Activated gamma-delta T cell treated with anti-CD3 and anti-CD28 coated beads, Interleukin-2, amount 50 U/mL, for 16 hours (primary cell): ENCODE results near the gene RNF126.

Source experiments
- DNase-seq: peaks from one replicate; pipeline ENCODE4 v3.0.0-alpha.2; 2020; ENCODE audit warnings: low read depth

RNF126 gene

DNA sequence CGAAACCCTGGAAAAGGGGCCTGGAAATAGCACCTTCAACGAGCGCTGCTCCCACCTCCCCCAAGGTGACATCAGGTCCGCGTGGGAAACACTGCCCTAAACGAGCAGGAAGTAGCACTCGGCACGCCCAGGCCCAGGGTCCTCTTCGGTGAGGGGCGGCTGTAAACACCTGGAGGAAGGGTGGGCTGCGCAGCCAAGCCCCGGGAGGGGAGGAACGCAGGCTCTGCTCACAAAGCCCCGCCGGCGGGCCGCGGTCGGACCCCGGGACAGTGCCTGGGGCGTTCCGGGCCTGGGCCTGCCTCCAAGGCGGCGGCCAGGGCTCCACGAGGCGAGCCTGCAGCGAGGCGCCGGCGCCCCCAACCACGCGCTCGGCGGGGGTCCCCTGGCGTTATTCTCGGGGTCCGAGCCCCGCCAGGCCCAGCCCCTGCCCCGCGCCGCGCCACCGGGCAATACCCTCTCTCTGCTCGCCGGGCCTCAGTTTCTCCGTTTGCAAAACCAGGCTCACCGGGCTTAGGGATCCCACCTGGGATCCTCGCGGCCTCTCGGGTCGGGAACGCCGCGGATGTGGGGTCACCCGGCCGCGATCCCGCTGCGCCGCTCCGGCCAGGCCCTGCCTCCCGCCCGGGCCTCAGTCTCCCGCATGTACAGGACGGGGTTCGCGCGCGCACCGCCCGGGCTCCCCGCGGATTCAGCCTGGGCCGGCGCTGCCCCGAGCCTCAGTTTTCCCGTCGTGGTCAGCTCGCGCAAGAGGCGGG is 630 bp downstream of the RNF126 start:
- peak; percentile 64 for DNase-seq

- peak; percentile 53 for DNase-seq
Measured at GRCh38 chr19:661427-662196, 1.4 kb downstream of the RNF126 start.

DNA sequence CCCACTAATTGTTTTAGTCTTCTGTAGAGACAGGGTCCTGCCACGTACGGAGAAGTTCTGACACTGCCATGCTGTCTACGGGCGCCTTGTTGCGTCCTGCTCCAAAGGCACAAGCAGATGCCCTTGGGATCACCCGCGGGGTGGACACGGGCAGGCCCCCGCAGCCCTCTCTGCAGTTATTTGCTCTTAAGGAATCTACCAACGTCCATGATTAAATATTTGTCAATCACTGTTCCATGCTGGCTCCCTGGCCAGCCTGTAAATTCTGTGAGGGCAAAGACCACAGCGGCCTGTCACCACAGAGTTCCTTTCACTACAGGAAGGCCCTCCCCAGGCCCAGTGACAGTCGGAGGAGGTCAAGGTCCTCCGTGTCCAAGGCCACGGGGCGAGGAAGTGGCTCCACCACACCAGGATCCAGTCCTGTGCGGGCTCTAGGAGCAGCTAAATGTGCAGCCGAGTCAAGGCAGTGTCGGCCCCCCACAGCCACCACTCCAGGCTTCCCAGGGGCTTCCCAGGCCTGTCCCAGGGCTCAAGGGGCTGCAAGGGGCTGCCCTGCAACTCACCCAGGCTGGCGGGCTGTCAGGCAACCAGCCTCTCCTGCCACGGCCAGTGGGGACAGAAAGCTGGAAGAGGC is 2.1 kb downstream of the RNF126 start:
- DNase-seq = no peak

DNA sequence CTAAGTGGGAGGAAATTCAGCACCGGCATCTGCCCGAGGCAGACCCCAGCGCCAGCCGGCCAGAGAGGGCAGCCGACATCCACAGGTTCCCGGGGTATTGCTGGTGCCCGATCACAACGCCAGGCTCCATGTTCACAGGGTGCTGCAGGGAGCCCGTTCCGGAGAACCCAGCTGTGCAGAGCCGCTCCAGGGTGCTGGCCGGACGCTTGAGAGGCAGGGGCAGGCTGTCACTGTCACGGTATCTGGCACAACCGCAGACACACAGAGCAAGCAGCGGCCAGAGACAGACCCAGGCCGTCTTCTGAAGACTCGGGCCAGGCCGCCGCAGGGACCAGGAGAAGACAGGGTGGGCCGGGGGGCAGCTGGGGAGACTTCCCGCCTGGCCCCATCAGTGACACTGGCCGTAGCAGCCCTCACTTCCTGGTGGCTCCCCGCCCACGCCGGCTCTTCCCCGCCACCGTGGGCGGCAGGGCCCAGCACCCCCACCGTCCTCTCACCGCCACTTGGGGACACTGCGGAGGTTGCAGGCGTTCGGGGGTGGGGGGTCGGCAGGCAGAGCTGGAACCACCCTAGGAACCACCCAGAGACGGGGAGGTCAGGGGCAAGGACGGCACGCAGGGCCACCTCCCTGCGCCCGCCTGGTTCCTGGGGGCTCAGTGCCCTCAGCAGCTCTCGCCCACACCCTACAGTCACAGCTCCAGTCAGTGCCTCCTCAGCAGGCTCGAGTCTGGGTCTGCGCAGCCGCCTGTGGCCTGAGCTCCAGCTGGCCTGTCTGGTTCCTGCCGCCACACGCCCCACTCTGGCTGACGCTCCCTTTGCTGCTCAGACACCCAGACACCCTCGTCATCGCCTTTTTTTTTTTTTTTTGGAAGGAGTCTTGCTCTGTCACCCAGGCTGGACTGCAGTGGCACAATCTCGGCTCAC is 3.8 kb downstream of the RNF126 start:
- peak; percentile 41 for DNase-seq

- DNase-seq = no peak
Measured at GRCh38 chr19:658059-658839, 4.8 kb downstream of the RNF126 start.

- DNase-seq = no peak
Measured at GRCh38 chr19:657611-658010, 5.4 kb downstream of the RNF126 start.

GRCh38 chr19:656751-657559 is 6.1 kb downstream of the RNF126 start:
- DNase-seq = no peak

GRCh38 chr19:655691-656090 is 7.3 kb downstream of the RNF126 start:
- no peak for DNase-seq

GRCh38 chr19:653425-653824 is 9.6 kb downstream of the RNF126 start:
- no peak for DNase-seq

GRCh38 chr19:652467-653389 is 10.3 kb downstream of the RNF126 start:
- DNase-seq = no peak

GRCh38 chr19:651991-652390 is 11.0 kb downstream of the RNF126 start:
- no peak for DNase-seq

DNA sequence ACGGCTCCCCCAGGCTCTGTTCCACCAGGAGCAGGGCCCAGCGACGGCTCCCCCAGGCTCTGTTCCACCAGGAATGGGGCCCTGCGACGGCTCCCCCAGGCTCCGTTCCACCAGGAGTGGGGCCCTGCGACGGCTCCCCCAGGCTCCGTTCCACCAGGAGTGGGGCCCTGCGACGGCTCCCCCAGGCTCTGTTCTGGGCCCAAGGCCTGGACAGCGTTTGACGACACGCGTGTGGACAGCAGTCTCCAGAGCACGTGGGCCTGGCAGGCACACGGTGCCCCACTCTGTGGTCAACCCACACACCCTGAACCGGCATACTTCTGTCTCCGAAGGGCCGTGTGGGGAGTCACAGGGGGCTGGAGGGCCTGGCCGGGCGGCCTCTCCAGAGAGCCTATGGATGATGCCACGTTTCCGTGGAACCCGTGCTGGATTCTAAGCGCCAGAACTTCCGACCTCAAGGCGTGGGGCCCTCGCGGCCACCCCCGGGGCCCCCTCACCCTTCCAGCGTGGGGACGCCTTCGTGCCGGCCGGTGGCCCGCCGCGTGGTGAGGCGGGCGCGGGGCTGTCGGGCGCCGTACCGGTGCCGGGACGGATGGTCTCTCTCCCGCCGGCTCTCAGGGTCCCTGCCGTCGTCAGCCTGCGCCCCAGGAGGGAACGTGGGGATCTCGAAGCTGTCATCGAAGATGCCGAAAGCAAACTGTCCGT is 11.7 kb downstream of the RNF126 start:
- no peak for DNase-seq

- no peak for DNase-seq
Measured at GRCh38 chr19:650121-650520, 12.9 kb downstream of the RNF126 start.

GRCh38 chr19:648904-649801 is 13.9 kb downstream of the RNF126 start:
- DNase-seq = no peak

DNA sequence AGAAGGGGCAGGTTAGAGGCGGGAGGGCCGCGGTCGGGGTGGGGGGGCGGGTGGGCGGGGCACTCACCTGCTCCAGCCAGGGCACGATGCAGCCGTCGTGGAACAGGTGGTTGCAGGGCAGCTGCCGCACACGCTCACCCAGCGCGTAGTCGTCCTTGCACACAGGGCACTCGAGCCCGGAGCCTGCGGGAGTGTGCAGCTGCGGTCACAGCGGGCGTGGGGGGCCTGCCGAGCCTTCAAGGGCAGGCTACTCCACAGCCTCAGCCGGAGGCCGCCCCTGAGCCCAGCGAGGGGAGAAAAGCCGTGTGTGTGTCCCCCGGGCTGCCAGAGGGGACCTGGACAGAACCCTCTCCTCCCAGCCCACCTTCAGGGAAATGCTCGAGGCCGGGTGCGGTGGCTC is 14.7 kb downstream of the RNF126 start:
- DNase-seq = no peak

- no peak for DNase-seq
Measured at GRCh38 chr19:647566-648284, 15.3 kb downstream of the RNF126 start.
